22Rv1 (cell line): ENCODE measurements around the gene MSRB1.

ENCODE experiments used
- H3K27ac ChIP-seq: fragments of 450-650 bp; 2 replicates; pipeline ENCODE4 v1.5.1; 2017
- ZFX ChIP-seq: fragments of 450-650 bp; IDR thresholded peaks from 2 replicates; pipeline ENCODE4 v1.6.1; 2017; ENCODE audit warnings: antibody characterized with exemption, borderline replicate concordance
- TF ChIP-seq, protein P1 (sequence below): fragments of 450-650 bp; IDR thresholded peaks from 2 replicates; pipeline ENCODE4 v1.5.1; 2017; ENCODE audit warnings: mild to moderate bottlenecking

Gene MSRB1

DNA sequence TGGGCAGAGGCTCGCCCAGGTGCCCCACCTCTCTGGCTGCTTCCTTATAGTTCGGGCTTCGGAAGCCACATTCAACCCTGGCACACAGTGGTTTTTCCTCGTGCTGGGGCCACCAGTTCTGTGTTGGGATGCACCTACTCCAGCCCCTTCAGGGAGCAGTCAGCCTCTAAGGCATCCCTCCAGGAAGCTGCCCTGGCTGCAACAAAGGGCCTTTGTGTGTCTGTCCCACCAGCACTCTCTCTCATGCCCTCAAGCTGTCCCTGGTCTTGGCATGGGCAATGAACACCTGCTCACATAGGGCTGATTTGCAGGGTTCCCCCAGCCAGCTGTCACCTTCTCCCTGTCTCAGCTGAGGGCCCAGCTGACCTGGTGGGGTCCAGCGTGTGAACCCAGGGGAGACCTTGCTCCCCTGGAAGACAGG lies 39.0 kb upstream of the MSRB1 start:
- TF ChIP-seq, protein P1, sequence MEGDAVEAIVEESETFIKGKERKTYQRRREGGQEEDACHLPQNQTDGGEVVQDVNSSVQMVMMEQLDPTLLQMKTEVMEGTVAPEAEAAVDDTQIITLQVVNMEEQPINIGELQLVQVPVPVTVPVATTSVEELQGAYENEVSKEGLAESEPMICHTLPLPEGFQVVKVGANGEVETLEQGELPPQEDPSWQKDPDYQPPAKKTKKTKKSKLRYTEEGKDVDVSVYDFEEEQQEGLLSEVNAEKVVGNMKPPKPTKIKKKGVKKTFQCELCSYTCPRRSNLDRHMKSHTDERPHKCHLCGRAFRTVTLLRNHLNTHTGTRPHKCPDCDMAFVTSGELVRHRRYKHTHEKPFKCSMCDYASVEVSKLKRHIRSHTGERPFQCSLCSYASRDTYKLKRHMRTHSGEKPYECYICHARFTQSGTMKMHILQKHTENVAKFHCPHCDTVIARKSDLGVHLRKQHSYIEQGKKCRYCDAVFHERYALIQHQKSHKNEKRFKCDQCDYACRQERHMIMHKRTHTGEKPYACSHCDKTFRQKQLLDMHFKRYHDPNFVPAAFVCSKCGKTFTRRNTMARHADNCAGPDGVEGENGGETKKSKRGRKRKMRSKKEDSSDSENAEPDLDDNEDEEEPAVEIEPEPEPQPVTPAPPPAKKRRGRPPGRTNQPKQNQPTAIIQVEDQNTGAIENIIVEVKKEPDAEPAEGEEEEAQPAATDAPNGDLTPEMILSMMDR = no peak
- no peak for TF ChIP-seq ZFX
- H3K27ac ChIP-seq = peak overlapping the region; percentile 96

DNA sequence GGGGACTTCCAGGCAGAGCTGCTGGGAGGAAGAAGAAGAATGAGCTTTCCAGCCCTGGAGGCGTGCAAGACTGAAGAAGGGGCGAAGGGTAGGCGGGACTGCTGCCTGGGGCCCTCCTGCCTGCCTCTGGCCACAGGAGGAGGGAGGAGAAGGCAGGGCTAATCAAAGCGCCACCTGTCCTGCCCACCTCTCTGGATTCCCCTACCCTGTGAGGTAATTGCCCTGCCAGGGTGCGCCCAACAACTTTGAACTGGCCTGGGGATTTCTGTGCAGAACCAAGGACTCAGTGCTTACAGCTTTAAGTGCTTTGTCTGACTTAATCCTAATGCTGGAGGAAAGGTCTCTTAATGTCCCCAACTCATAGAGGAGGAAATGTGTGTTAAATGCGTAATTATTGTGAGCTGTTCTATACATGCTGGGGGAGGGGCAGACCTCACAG lies 38.4 kb upstream of the MSRB1 start, which contains the start of gene NOXO1:
Gene NOXO1 (minus strand): TSS at position 72 of the 439 bp plus-strand sequence. CDS start 290 bp downstream, outside the sequence.
- no peak for TF ChIP-seq ZFX
- TF ChIP-seq, protein P1 = no peak
- peak within 1 kb of the TSS; percentile 96 for H3K27ac ChIP-seq

DNA sequence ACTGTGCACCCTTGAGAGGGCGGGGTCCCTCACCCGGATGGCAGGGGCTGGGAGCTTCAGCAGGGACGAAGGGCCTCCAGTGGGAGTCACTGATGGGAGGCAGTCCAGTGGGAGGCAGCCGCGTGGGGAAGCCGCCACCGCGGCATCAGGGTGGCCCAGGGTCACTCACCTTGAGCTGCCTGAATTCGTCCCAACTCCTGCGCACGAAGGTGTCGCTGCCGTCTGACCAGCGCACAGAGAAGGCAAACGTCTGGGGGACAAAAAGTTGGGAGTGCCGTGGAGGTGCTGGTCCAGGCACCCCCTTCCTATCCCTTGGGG lies 37.7 kb upstream of the MSRB1 start:
- H3K27ac ChIP-seq = peak overlapping the region; percentile 96

DNA sequence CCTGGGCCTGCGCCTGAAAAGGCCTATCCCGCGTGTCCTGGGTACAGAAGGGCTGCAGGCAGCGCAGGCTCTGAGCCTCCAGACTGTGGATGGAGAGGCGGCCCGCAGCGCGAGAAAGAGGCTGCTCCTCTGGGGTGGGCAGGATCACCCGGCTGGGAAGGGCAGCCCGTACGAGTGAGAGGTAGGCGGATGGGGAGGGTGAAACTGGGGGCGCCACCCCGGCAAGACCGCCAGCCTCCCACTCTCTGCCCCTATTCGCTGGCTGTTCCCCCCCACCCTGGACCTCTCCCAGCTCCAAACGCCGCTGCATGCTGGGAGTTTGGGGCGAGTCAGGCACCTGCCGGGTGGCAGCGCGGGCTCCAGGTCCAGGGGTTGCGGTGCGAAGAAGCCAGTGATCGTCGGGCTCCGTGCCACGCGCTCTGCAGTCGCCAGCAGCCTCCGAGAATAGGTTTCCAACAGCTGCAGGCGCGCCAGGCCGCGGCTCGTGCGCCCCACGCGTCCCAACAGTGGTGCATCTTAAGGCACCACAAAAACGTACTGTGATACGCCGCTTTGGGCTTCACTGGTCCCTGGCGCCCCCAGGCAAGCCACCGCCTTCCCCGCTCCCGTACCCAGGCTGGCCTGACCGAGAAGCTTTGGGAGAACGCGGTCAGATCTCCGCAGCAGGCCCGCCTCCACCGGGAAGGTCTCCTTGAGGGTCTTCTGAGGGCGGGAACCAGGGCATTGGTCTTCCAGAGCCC lies 37.2 kb upstream of the MSRB1 start:
- H3K27ac ChIP-seq = peak overlapping the region; percentile 96
- TF ChIP-seq ZFX = no peak
- TF ChIP-seq, protein P1 = no peak

More for the DNA sequence above, 37.7 kb upstream of the MSRB1 start:
- no peak for TF ChIP-seq ZFX
- TF ChIP-seq, protein P1 = no peak

DNA sequence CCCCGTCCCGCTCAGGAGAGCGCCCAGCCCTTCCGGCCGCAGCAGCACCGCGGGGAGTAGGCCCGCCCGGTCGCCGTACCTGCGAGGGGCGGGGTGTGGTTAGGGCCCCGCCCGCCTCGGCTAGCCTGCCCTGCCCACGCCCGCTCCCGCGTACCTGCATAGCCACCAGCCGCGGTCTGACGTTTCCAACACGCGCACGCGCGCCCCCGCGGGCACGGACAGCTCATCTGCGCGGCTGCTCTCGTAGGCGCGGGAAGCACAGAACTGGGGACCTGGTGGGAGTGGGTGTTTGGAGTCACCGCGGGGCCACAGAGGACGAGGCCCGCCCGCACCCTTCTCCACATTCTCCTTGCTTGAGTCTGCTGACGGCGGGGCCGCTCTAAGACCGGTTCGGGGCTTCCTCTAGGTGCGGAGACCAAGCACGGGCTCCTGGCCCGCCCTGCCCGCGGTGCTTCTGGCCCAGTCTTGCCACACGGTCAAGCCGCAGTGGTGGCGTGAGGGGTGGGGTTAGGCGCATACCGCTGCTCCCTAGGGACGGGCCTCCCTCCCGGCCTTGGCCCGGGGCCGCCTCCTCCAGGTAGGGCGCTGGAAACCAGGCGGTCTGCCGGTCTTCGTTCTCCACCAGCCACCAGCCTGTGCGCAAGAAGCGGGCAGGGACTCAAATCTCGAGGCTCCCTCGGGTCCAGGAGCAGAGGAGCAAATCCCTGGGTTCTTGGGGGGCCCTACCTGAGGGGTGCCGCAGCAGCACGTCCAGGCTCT lies 36.5 kb upstream of the MSRB1 start:
- TF ChIP-seq, protein P1 = no peak
- TF ChIP-seq ZFX = no peak
- peak overlapping the region; percentile 96 for H3K27ac ChIP-seq

DNA sequence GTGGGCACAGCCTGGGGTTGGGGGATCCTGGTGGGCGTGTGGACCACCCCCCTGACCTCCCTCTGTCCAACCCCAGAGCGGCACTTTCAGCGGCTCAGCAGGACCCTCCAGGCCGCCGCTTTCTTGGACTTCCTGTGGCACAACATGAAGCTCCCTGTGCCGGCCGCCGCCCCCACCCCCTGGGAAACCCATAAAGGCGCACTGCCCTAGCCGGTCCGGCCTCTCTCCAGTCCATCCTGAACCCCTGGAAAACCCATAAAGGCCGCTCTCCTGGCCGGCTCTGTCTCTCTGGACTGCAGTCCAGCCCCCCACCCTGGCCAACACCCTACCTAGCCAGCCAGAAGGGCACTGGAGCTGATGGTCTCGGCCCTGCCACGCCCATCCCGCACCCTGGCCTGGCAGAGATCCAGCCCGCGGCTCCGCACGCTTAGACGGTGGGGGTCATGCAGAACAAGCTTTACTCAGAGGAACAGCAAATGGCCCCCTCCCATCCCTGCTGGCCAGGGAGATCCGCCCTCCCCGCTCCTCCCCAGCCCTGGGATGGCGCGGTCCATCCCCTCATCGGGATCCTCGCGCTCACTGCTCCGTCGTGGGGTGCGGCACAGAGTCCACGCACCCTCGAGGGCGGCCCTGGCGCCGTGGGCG lies 35.6 kb upstream of the MSRB1 start:
- H3K27ac ChIP-seq = peak overlapping the region; percentile 96
- TF ChIP-seq, protein P1 = no peak
- no peak for TF ChIP-seq ZFX

DNA sequence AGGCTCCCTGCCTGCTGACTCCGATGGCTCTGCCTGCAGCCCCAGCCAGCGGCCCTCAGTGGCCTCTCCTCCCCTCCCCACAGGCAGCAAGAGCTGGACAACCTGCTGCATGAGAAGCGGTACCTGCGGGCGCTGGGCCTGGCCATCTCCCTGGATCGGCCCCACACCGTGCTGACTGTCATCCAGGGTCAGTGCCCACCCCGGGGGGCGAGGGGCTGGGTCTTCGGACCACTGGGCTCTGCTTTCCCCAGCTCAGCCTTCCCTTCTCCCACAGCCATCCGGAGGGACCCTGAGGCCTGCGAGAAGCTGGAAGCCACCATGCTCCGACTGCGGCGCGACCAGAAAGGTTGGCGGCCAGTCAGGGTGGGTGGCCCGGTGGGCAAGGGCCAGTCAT lies 34.9 kb upstream of the MSRB1 start:
- H3K27ac ChIP-seq = peak overlapping the region; percentile 96
- TF ChIP-seq ZFX = no peak
- TF ChIP-seq, protein P1 = no peak
